ENCODE measurements around the gene KCNMA1. TPM values are rescaled to one million over a fixed set of nuclear protein-coding genes. Genes with fewer than 3 reads are reported as not detected.

Gene KCNMA1
- total and polyA plus RNA-seq, 10 of the 15 experiments (the other 5 are each of a cell fraction or from before 2014, with no cell fraction given), result 8.5 to 77.0 (median 21.3) TPM

DNA sequence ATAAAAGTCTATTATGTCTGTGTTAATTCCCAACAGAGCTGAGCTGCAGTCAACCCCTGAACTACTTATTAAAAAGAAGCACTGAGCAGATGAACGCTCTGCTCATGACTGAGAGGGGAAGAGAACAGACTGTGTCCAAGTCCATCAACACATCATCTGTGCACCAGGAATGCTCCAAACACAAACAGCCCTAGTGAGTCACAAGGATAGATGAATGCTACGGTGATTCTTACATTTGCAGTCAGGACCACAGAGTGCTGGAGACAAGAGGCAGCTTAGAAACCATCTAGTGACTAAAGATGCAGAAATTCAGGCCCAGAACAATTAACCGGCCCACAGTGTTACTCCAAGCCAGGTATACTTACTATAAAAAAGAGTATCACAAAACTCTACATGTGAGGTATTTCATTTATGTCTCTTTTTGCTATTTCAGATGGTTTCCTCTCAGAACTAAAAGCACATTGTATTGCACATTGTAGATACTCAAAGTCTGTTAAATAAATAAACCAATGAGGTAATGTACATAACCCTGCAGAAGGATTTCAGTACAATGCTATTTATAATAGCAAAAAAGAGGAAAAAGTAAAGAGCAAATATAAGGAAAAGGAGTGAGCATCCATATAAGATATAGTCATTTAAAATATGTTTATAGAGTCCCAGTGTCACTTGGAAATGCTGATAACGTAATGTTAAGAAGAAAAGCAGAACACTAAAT is 159.2 kb downstream of the KCNMA1 start:
- H2AFZ ChIP-seq (ENCODE audit: control insufficient read depth, low read depth, low read length), result no peak overlapping the region
- H3K79me2 ChIP-seq (ENCODE audit: control insufficient read depth, insufficient read depth, low read length), result no peaks in the 10 kb centered on the region
- no peaks in the 10 kb centered on the region for H4K20me1 ChIP-seq (ENCODE audit: control insufficient read depth, insufficient read depth)
- H3K36me3 ChIP-seq (ENCODE audit: control insufficient read depth in 2 of 2, insufficient read depth in 2 of 2, low read length in 1 of 2), result no peaks in the 10 kb centered on the region
- 54% methylated on average over 4 of the region's 4 CpGs for WGBS (ENCODE audit: insufficient coverage, insufficient replicate concordance, low lambda C conversion rate, missing lambda C conversion rate)
- TF ChIP-seq EED (IDR thresholded peaks at IDR 0.05; ENCODE audit: low read depth), result no peak
- TF ChIP-seq YBX1 (IDR thresholded peaks at IDR 0.05), result no peak
- no peak for TF ChIP-seq GABPA (IDR thresholded peaks at IDR 0.05; ENCODE audit: low read depth)
- TF ChIP-seq ZNF384 (IDR thresholded peaks at IDR 0.05; ENCODE audit: borderline replicate concordance, low read depth, low read length), result no peak
- no peak for TF ChIP-seq YY1 (IDR thresholded peaks at IDR 0.05; ENCODE audit: low read depth, low read length)
- TF ChIP-seq NBN (IDR thresholded peaks at IDR 0.05), result no peak
- TF ChIP-seq IRF4 (IDR thresholded peaks at IDR 0.05; ENCODE audit: low read depth, low read length), result no peak
- TF ChIP-seq ZNF217 (IDR thresholded peaks at IDR 0.05), result no peak
- TF ChIP-seq TCF12 (IDR thresholded peaks at IDR 0.05; ENCODE audit: low read depth, low read length), result no peak
- no peak for TF ChIP-seq SMAD1 (IDR thresholded peaks at IDR 0.05; ENCODE audit: low read depth, partially characterized antibody)
- TF ChIP-seq, protein P1, sequence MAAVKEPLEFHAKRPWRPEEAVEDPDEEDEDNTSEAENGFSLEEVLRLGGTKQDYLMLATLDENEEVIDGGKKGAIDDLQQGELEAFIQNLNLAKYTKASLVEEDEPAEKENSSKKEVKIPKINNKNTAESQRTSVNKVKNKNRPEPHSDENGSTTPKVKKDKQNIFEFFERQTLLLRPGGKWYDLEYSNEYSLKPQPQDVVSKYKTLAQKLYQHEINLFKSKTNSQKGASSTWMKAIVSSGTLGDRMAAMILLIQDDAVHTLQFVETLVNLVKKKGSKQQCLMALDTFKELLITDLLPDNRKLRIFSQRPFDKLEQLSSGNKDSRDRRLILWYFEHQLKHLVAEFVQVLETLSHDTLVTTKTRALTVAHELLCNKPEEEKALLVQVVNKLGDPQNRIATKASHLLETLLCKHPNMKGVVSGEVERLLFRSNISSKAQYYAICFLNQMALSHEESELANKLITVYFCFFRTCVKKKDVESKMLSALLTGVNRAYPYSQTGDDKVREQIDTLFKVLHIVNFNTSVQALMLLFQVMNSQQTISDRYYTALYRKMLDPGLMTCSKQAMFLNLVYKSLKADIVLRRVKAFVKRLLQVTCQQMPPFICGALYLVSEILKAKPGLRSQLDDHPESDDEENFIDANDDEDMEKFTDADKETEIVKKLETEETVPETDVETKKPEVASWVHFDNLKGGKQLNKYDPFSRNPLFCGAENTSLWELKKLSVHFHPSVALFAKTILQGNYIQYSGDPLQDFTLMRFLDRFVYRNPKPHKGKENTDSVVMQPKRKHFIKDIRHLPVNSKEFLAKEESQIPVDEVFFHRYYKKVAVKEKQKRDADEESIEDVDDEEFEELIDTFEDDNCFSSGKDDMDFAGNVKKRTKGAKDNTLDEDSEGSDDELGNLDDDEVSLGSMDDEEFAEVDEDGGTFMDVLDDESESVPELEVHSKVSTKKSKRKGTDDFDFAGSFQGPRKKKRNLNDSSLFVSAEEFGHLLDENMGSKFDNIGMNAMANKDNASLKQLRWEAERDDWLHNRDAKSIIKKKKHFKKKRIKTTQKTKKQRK (IDR thresholded peaks at IDR 0.05; ENCODE audit: low read depth, low read length), result no peak
- no peak for TF ChIP-seq BACH1 (IDR thresholded peaks at IDR 0.05; ENCODE audit: borderline replicate concordance)
- no peak for TF ChIP-seq NR2F1 (conservative IDR thresholded peaks at IDR 0.05)
- no peak for TF ChIP-seq SPI1 (IDR thresholded peaks at IDR 0.05; ENCODE audit: borderline replicate concordance, insufficient read depth, low read depth, low read length)
- no peak for TF ChIP-seq IRF5 (IDR thresholded peaks at IDR 0.05; ENCODE audit: borderline replicate concordance)
- TF ChIP-seq SIX5 (IDR thresholded peaks at IDR 0.05; ENCODE audit: low read depth, low read length, severe bottlenecking), result no peak
- H3K4me2 ChIP-seq (ENCODE audit: control insufficient read depth, insufficient read depth), result no peak overlapping the region
- ATAC-seq (no peak), DNase-seq (ENCODE audit: low read depth, low spot score) (no peak), FAIRE-seq (no peak)
- no peaks in the 10 kb centered on the region for H3K27me3 ChIP-seq (replicated peaks in 1 of 2; ENCODE audit: control insufficient read depth in 2 of 2, insufficient read depth in 2 of 2, low read length in 1 of 2)
- RAD21 ChIA-PET (ENCODE audit: unreplicated experiment), result interaction anchor here (1.0 to 1.2 kb wide), 3 partner anchors 8 to 159 kb away, joined by 3 to 4 read pairs (median 3); partner anchors contain the start of gene KCNMA1
- H3K9ac ChIP-seq (ENCODE audit: control insufficient read depth, insufficient read depth, low read length), result no peak overlapping the region
- in situ Hi-C loops (cut with MboI) (no loop called here), intact Hi-C loops (cut with micrococcal nuclease; ENCODE audit: unreplicated experiment) (no loop called here)
- POLR2A ChIA-PET, result interaction anchor here (1.0 kb wide), 2 partner anchors 9 to 20 kb away, joined by 3 read pairs; no protein-coding TSS in a partner anchor
- no peak overlapping the region for H3K4me3 ChIP-seq
- CTCF ChIA-PET, result interaction anchor here (1.0 to 1.4 kb wide), 4 partner anchors 11 to 24 kb away, joined by 3 to 4 read pairs (median 3); no protein-coding TSS in a partner anchor
- BruUV-seq (replicated peaks), result no TSS peak
- no peak overlapping the region for H3K27ac ChIP-seq (ENCODE audit: control insufficient read depth, insufficient read depth)
- H3K4me1 ChIP-seq (ENCODE audit: control insufficient read depth, insufficient read depth, low read length), result no peaks in the 10 kb centered on the region
- no peaks in the 10 kb centered on the region for H3K9me3 ChIP-seq (replicated peaks; ENCODE audit: control insufficient read depth, insufficient read depth, low read length)
- SMC1A ChIA-PET (ENCODE audit: uncharacterized antibody, unreplicated experiment), result interaction anchor here (0.6 to 1.6 kb wide), 7 partner anchors 8 to 411 kb away, joined by 3 to 5 read pairs (median 3); no protein-coding TSS in a partner anchor
